CD4-positive, alpha-beta T cell treated with Interleukin-6 for 4 hours (primary cell): ENCODE measurements around the gene MRPL22.
A peak's percentile ranks its signal among the peaks of the same experiment; 100 is the strongest.
"Not testable (repeated sequence)": the region's sequence is repeated elsewhere in the genome, so short reads cannot be mapped to it uniquely, and the experiment has no call there.

Experiments used
- DNase-seq: peaks from one replicate; pipeline ENCODE4 v3.0.0-alpha.2; 2020; ENCODE audit warnings: mixed read lengths

Gene MRPL22

GRCh38 chr5:154943527-154943926 is 2.7 kb downstream of the MRPL22 start:
- DNase-seq, result no peak

- DNase-seq, result no peak
Measured at GRCh38 chr5:154944716-154945115, 3.8 kb downstream of the MRPL22 start.

- no peak for DNase-seq
Measured at GRCh38 chr5:154945695-154946301, 4.9 kb downstream of the MRPL22 start.

GRCh38 chr5:154947778-154948177 is 6.9 kb downstream of the MRPL22 start:
- no peak for DNase-seq

- DNase-seq, result no peak
Measured at GRCh38 chr5:154948313-154948712, 7.4 kb downstream of the MRPL22 start.

GRCh38 chr5:154949781-154950180 is 8.9 kb downstream of the MRPL22 start:
- DNase-seq, result no peak

GRCh38 chr5:154956712-154957111 is 15.8 kb downstream of the MRPL22 start:
- DNase-seq, result no peak

- no peak for DNase-seq
Measured at GRCh38 chr5:154962494-154962893, 21.6 kb downstream of the MRPL22 start.

- DNase-seq, result no peak
Measured at GRCh38 chr5:154966081-154966841, 25.4 kb downstream of the MRPL22 start.

- no peak for DNase-seq
Measured at GRCh38 chr5:154966874-154967273, 26.0 kb downstream of the MRPL22 start.

GRCh38 chr5:154967421-154968024 is 26.6 kb downstream of the MRPL22 start:
- no peak for DNase-seq

- DNase-seq, result no peak
Measured at GRCh38 chr5:154968953-154969352, 28.1 kb downstream of the MRPL22 start.

GRCh38 chr5:154970759-154971158 is 29.9 kb downstream of the MRPL22 start:
- DNase-seq, result no peak

- no peak for DNase-seq
Measured at GRCh38 chr5:154971501-154971900, 30.6 kb downstream of the MRPL22 start.

GRCh38 chr5:154972476-154973080 is 31.7 kb downstream of the MRPL22 start:
- peak; percentile 3 for DNase-seq

- not testable (repeated sequence) for DNase-seq
Measured at GRCh38 chr5:154976082-154976481, 35.2 kb downstream of the MRPL22 start.

GRCh38 chr5:154977409-154977808 is 36.5 kb downstream of the MRPL22 start:
- DNase-seq, result no peak

- DNase-seq, result not testable (repeated sequence)
Measured at GRCh38 chr5:154978294-154978693, 37.4 kb downstream of the MRPL22 start.

GRCh38 chr5:154984946-154985516 is 44.2 kb downstream of the MRPL22 start:
- DNase-seq, result no peak

GRCh38 chr5:154986151-154986550 is 45.3 kb downstream of the MRPL22 start:
- DNase-seq, result no peak

GRCh38 chr5:154989626-154990025 is 48.8 kb downstream of the MRPL22 start:
- DNase-seq, result no peak

- DNase-seq, result no peak
Measured at GRCh38 chr5:154993461-154993860, 52.6 kb downstream of the MRPL22 start.

GRCh38 chr5:154995679-154996078 is 54.8 kb downstream of the MRPL22 start:
- no peak for DNase-seq
